IgD-negative memory B cell (primary cell): ENCODE results near the gene KRTAP4-4. TPM values are rescaled to one million over a fixed set of nuclear protein-coding genes. Genes with fewer than 3 reads are reported as not detected.
"Not testable (repeated sequence)": the region's sequence is repeated elsewhere in the genome, so short reads cannot be mapped to it uniquely, and the experiment has no call there.

ENCODE experiments used
- H3K27ac Mint-ChIP-seq, 3 donors: one replicate each; pipeline ENCODE4 v1.8.0; 2020 to 2022; ENCODE audit warnings: mild to moderate bottlenecking in 3 of 3, mixed read lengths in 3 of 3, moderate library complexity in 1 of 3
- H3K27me3 Mint-ChIP-seq: one replicate; pipeline ENCODE4 v1.8.0; 2021; ENCODE audit warnings: mixed read lengths
- H3K36me3 Mint-ChIP-seq: one replicate; pipeline ENCODE4 v1.8.0; 2020; ENCODE audit warnings: mild to moderate bottlenecking, mixed read lengths
- H3K4me1 Mint-ChIP-seq, 3 donors: one replicate each; pipeline ENCODE4 v1.8.0; 2020 to 2022; ENCODE audit warnings: mixed read lengths in 3 of 3, mild to moderate bottlenecking in 1 of 3
- H3K4me3 Mint-ChIP-seq, 4 donors: one replicate each; pipeline ENCODE4 v1.8.0; 2020 to 2022; ENCODE audit warnings: mild to moderate bottlenecking in 4 of 4, mixed read lengths in 4 of 4, moderate library complexity in 3 of 4
- H3K9me3 Mint-ChIP-seq, 3 donors: one replicate each; pipeline ENCODE4 v1.8.0; 2020 to 2021; ENCODE audit warnings: mixed read lengths in 3 of 3, mild to moderate bottlenecking in 1 of 3
- polyA plus RNA-seq: library from polyadenylated mRNA; unstranded; fragments of 300-500 nt; fragmentation: Illumina TruSeq; gene quantifications from one replicate; pipeline ENCODE4 v1.2.3, GENCODE V29; 2021

The KRTAP4-4 gene
- polyA plus RNA-seq, 1 donor from 2014 or later, result not detected

DNA sequence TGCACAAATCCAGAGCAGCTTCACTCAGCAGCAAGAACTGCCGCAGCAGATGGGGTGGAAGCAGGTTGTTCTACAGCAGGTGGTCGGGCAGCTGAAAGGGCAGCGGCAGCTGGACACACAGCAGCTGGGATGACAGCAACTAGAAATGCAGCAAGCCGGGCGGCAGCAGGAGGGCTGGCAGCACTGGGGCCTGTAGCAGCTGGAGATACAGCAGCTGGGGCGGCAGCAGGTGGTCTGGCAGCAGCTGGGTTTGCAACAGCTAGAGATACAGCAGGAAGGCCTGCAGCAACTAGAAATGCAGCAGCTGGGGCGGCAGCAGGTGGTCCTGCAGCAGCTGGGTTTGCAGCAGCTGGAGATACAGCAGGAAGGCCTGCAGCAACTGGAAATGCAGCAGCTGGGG is 7.0 kb upstream of the KRTAP4-4 start:
- Mint-ChIP-seq H3K36me3 (no peaks in the 10 kb centered on the region), H3K27ac (no peak overlapping the region), H3K9me3 (no peaks in the 10 kb centered on the region), H3K27me3 (peaks cover 5% of the 10 kb centered on the region), H3K4me1 (peaks cover 0 to 2% (median 0%) of the 10 kb centered on the region in 3 donors), H3K4me3 (no peak overlapping the region)

DNA sequence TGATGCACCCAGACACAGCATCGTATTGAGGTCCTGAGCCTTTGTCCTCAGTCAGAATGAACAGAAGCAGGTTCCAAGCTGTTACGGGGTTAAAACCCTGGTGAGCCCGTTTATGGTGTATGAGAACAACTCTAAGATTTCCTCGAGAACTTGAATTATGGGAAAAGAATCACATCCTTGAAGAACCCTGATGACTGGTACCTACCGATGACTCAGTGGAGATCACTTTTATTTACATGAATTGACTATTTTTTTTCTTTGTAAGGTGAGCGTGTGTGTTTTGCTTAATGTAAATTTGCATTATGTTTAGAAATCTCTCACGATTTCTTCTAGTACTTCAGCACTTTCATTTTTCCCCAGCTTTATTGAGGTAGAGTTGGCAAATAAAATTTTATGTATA is 3.3 kb upstream of the KRTAP4-4 start:
- Mint-ChIP-seq H3K9me3 (no peaks in the 10 kb centered on the region), H3K27me3 (peaks cover 10% of the 10 kb centered on the region)

GRCh38 chr17:41160190-41160589 is 358 bp downstream of the KRTAP4-4 start:
- H3K36me3 Mint-ChIP-seq, H3K4me3 Mint-ChIP-seq, H3K27ac Mint-ChIP-seq, H3K4me1 Mint-ChIP-seq, H3K9me3 Mint-ChIP-seq: not testable (repeated sequence)
- H3K27me3 Mint-ChIP-seq, result peaks cover 13% of the 10 kb centered on the region

More for the DNA sequence above, 3.3 kb upstream of the KRTAP4-4 start:
- H3K4me3 Mint-ChIP-seq, result no peak overlapping the region
- no peaks in the 10 kb centered on the region for H3K36me3 Mint-ChIP-seq
- H3K4me1 Mint-ChIP-seq, result peaks cover 0 to 1% (median 0%) of the 10 kb centered on the region in 3 donors
- H3K27ac Mint-ChIP-seq, result no peak overlapping the region

DNA sequence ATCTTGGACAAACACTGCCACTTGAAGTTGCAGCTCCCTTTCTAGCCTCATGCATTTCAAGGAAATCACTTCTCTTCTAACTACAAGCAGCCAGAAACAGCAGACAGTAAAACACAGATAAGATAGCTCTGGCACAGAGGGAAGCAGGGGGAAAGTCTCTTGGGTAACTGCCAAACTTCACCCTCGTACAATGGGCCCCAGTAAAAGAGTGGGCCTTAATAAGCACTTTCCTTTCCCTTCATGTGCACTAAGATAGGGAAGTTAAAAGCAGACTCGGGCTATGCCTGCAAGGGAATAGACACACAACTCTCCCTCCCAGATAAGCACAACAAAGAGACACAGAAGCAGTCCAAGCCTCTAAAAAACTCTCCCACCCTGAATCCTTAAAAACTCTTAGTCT is 6.7 kb downstream of the KRTAP4-4 start:
- Mint-ChIP-seq H3K27me3 (peaks cover 14% of the 10 kb centered on the region), H3K36me3 (no peaks in the 10 kb centered on the region), H3K27ac (no peak overlapping the region), H3K9me3 (peaks cover 0 to 3% (median 0%) of the 10 kb centered on the region in 3 donors), H3K4me1 (peaks cover 0 to 3% (median 0%) of the 10 kb centered on the region in 3 donors), H3K4me3 (no peak overlapping the region)

DNA sequence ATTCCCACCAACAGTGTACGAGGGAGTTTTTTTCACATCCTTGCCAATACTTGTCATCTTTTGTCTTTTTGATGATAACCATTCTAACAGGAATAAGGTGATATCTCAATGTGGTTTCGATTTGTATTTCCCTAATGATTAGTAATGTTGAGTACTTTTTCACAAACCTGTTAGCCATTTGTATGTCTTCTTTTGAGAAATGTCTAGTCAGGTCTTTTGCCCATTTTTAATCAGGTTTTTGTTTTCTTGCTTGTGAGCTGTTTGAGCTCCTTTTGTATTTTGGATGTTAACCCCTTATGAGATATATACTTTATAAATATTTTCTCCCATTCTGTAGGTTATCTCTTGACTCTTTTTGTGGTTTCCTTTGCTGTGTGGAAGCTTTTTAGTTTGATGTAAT is 9.0 kb downstream of the KRTAP4-4 start:
- peaks cover 0 to 3% (median 0%) of the 10 kb centered on the region in 3 donors for H3K4me1 Mint-ChIP-seq
- H3K27me3 Mint-ChIP-seq, result peaks cover 12% of the 10 kb centered on the region
- H3K27ac Mint-ChIP-seq, result no peak overlapping the region
- peaks cover 0 to 2% (median 1%) of the 10 kb centered on the region in 3 donors for H3K9me3 Mint-ChIP-seq
- H3K4me3 Mint-ChIP-seq, result no peak overlapping the region
- H3K36me3 Mint-ChIP-seq, result no peaks in the 10 kb centered on the region

- Mint-ChIP-seq H3K9me3 (peaks cover 0 to 1% (median 0%) of the 10 kb centered on the region in 3 donors), H3K36me3 (no peaks in the 10 kb centered on the region), H3K4me1 (peaks cover 0 to 3% (median 0%) of the 10 kb centered on the region in 3 donors), H3K27ac (no peak overlapping the region), H3K27me3 (peaks cover 10% of the 10 kb centered on the region), H3K4me3 (no peak overlapping the region)
These were observed 10.5 kb downstream of the KRTAP4-4 start for GRCh38 chr17:41150026-41150425.

DNA sequence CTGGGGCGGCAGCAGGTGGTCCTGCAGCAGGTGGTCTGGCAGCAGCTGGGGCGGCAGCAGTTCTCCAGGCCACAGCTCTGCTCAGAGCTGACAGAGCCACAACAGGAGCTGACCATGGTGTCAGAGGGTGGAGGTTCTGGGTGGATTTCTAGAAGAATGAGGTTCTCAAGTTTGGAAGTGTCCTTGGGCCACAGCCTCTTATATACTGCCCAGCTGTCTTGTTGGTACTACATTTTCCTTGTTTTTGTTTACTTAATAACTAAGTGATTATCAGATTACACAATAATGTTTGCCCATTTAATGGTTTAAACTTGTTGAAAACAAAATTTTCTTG is 10.9 kb downstream of the KRTAP4-4 start, which contains the start of gene KRTAP4-5:
Gene KRTAP4-5 (minus strand): TSS at position 174 of the 334 bp plus-strand sequence. CDS start 58 bp downstream, at position 116.
- Mint-ChIP-seq H3K9me3 (peaks cover 0 to 1% (median 0%) of the 10 kb centered on the region in 3 donors), H3K4me1 (peaks cover 0 to 3% (median 0%) of the 10 kb centered on the region in 3 donors), H3K36me3 (no peaks in the 10 kb centered on the region), H3K4me3 (no peak within 1 kb of the TSS), H3K27me3 (peaks cover 7% of the 10 kb centered on the region), H3K27ac (no peak within 1 kb of the TSS)

DNA sequence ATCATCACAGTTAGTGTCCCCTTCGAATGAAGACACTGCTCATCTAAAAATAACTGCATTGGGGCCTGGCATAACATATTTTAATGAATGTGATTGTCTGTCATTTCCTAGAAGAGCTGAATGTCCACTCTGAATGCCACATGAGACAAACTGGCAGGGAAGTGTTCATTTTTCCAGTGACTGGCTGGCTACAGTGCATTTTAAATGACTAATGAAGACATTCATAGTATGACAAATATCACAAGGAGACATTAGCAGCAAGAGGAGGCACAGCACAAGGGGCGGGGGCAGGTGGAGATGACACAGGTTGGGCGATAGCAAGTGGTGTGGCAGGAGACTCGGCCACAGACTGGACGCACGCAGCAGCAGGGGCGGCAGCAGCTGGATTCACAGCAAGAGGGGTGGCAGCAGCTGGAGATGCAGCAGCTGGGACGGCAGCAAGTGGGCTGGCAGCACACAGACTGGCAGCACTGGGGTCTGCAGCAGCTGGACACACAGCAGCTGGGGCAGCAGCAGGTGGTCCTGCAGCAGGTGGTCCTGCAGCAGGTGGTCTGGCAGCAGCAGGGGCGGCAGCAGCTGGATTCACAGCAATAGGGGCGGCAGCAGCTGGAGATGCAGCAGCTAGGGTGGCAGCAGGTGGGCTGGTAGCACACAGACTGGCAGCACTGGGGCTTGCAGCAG is 11.4 kb downstream of the KRTAP4-4 start:
- not testable (repeated sequence) for H3K9me3 Mint-ChIP-seq, H3K27me3 Mint-ChIP-seq, H3K36me3 Mint-ChIP-seq, H3K4me3 Mint-ChIP-seq, H3K4me1 Mint-ChIP-seq, H3K27ac Mint-ChIP-seq

GRCh38 chr17:41147531-41148204 is 12.9 kb downstream of the KRTAP4-4 start:
- H3K27ac Mint-ChIP-seq, result no peak overlapping the region
- peaks cover 0 to 5% (median 3%) of the 10 kb centered on the region in 3 donors for H3K4me1 Mint-ChIP-seq
- H3K27me3 Mint-ChIP-seq, result peaks cover 3% of the 10 kb centered on the region
- H3K9me3 Mint-ChIP-seq, result peaks cover 3 to 14% (median 5%) of the 10 kb centered on the region in 3 donors
- H3K4me3 Mint-ChIP-seq, result no peak overlapping the region
- no peaks in the 10 kb centered on the region for H3K36me3 Mint-ChIP-seq

- Mint-ChIP-seq H3K4me3 (no peak overlapping the region), H3K4me1 (peaks cover 0 to 8% (median 4%) of the 10 kb centered on the region in 3 donors), H3K27ac (no peak overlapping the region), H3K36me3 (no peaks in the 10 kb centered on the region), H3K9me3 (peaks cover 5 to 24% (median 7%) of the 10 kb centered on the region in 3 donors), H3K27me3 (peaks cover 5% of the 10 kb centered on the region)
These were observed 15.3 kb downstream of the KRTAP4-4 start for GRCh38 chr17:41145261-41145660.

GRCh38 chr17:41144846-41145245 is 15.7 kb downstream of the KRTAP4-4 start:
- Mint-ChIP-seq H3K9me3 (peaks cover 5 to 24% (median 7%) of the 10 kb centered on the region in 3 donors), H3K4me1 (peaks cover 0 to 8% (median 4%) of the 10 kb centered on the region in 3 donors), H3K27ac (no peak overlapping the region), H3K36me3 (no peaks in the 10 kb centered on the region), H3K4me3 (no peak overlapping the region), H3K27me3 (peaks cover 5% of the 10 kb centered on the region)

DNA sequence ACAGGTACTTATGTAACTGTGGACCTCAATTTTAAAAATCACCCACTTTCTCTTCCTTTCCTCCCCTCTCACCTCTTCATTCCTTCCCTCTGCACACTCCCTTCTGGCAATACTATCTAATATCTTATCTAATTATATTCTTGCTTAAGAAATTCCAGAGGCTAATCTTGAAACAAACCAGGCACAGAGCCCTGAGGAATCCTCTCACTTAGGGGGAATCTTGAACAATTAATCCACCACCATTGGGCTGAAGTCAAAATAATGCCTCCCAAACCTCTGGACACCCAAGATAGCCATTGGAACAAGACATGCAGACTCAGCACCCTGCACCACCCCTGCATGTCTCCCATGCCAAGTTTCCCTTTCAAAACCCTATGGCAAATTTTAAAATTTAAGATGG is 19.2 kb downstream of the KRTAP4-4 start:
- peaks cover 11 to 32% (median 11%) of the 10 kb centered on the region in 3 donors for H3K9me3 Mint-ChIP-seq
- H3K36me3 Mint-ChIP-seq, result no peaks in the 10 kb centered on the region
- H3K27ac Mint-ChIP-seq, result no peak overlapping the region
- no peak overlapping the region for H3K4me3 Mint-ChIP-seq
- H3K27me3 Mint-ChIP-seq, result peaks cover 3% of the 10 kb centered on the region
- H3K4me1 Mint-ChIP-seq, result peaks cover 1 to 7% (median 4%) of the 10 kb centered on the region in 3 donors

GRCh38 chr17:41140360-41141131 is 20.0 kb downstream of the KRTAP4-4 start, which contains the start of gene KRTAP4-6:
Gene KRTAP4-6, minus strand, starts transcription at chr17:41140544. Its CDS starts 57 bp downstream, at chr17:41140487.
- Mint-ChIP-seq H3K27me3 (peaks cover 3% of the 10 kb centered on the region), H3K36me3 (no peaks in the 10 kb centered on the region), H3K4me3 (peak within 1 kb of the TSS in 1 of 4 donors; percentile 1), H3K9me3 (peaks cover 11 to 32% (median 11%) of the 10 kb centered on the region in 3 donors), H3K27ac (no peak within 1 kb of the TSS), H3K4me1 (peaks cover 1 to 7% (median 4%) of the 10 kb centered on the region in 3 donors)

- Mint-ChIP-seq H3K4me3 (peak overlapping the region in 1 of 4 donors; percentile 1), H3K9me3 (peaks cover 11 to 32% (median 11%) of the 10 kb centered on the region in 3 donors)
- not testable (repeated sequence) for H3K36me3 Mint-ChIP-seq, H3K27me3 Mint-ChIP-seq, H3K4me1 Mint-ChIP-seq, H3K27ac Mint-ChIP-seq
These were observed 20.7 kb downstream of the KRTAP4-4 start for GRCh38 chr17:41139865-41140264.
